Measurements from ENCODE around the gene AGXT2.
"Not testable (repeated sequence)": the region's sequence is repeated elsewhere in the genome, so short reads cannot be mapped to it uniquely, and the experiment has no call there.

The AGXT2 gene

GRCh38 chr5:35052838-35053237 lies 5.1 kb upstream of the AGXT2 start:
- no peak for DNase-seq (ENCODE audit: low read depth)

GRCh38 chr5:35050541-35051126 lies 2.9 kb upstream of the AGXT2 start:
- no peak for DNase-seq (ENCODE audit: low read depth)

- no peak for DNase-seq (ENCODE audit: low read depth)
Measured at GRCh38 chr5:35048910-35049309, 1.2 kb upstream of the AGXT2 start.

GRCh38 chr5:35046774-35047173 lies 975 bp downstream of the AGXT2 start:
- peak; percentile 70 for DNase-seq (ENCODE audit: low read depth)

- DNase-seq (ENCODE audit: low read depth), result no peak
Measured at GRCh38 chr5:35045280-35045679, 2.5 kb downstream of the AGXT2 start.

- no peak for DNase-seq (ENCODE audit: low read depth)
Measured at GRCh38 chr5:35044649-35045048, 3.1 kb downstream of the AGXT2 start.

- no peak for DNase-seq (ENCODE audit: low read depth)
Measured at GRCh38 chr5:35042781-35043180, 5.0 kb downstream of the AGXT2 start.

- no peak for DNase-seq (ENCODE audit: low read depth)
Measured at GRCh38 chr5:35041261-35041660, 6.5 kb downstream of the AGXT2 start.

- no peak for DNase-seq (ENCODE audit: low read depth)
Measured at GRCh38 chr5:35038891-35039290, 8.9 kb downstream of the AGXT2 start.

- no peak for DNase-seq (ENCODE audit: low read depth)
Measured at GRCh38 chr5:35036536-35036935, 11.2 kb downstream of the AGXT2 start.

- not testable (repeated sequence) for DNase-seq (ENCODE audit: low read depth)
Measured at GRCh38 chr5:35035929-35036328, 11.8 kb downstream of the AGXT2 start.

GRCh38 chr5:35035271-35035670 lies 12.5 kb downstream of the AGXT2 start:
- DNase-seq (ENCODE audit: low read depth), result no peak

GRCh38 chr5:35032356-35032755 lies 15.4 kb downstream of the AGXT2 start:
- DNase-seq (ENCODE audit: low read depth), result no peak

GRCh38 chr5:35031276-35031675 lies 16.5 kb downstream of the AGXT2 start:
- no peak for DNase-seq (ENCODE audit: low read depth)

- DNase-seq (ENCODE audit: low read depth), result no peak
Measured at GRCh38 chr5:35030426-35031100, 17.2 kb downstream of the AGXT2 start.

- DNase-seq (ENCODE audit: low read depth), result no peak
Measured at GRCh38 chr5:35029333-35029732, 18.4 kb downstream of the AGXT2 start.

- DNase-seq (ENCODE audit: low read depth), result no peak
Measured at GRCh38 chr5:35026941-35027340, 20.8 kb downstream of the AGXT2 start.

- no peak for DNase-seq (ENCODE audit: low read depth)
Measured at GRCh38 chr5:35026280-35026840, 21.4 kb downstream of the AGXT2 start.

GRCh38 chr5:35024911-35025510 lies 22.7 kb downstream of the AGXT2 start:
- no peak for DNase-seq (ENCODE audit: low read depth)

GRCh38 chr5:35023391-35024178 lies 24.2 kb downstream of the AGXT2 start:
- no peak for DNase-seq (ENCODE audit: low read depth)

- DNase-seq (ENCODE audit: low read depth), result no peak
Measured at GRCh38 chr5:35016174-35017051, 31.3 kb downstream of the AGXT2 start.

GRCh38 chr5:35015063-35015462 lies 32.7 kb downstream of the AGXT2 start:
- no peak for DNase-seq (ENCODE audit: low read depth)

All from GM04503 (cell line).